Measurements from ENCODE around the gene NMNAT2.
"Not testable (repeated sequence)": the region's sequence is repeated elsewhere in the genome, so short reads cannot be mapped to it uniquely, and the experiment has no call there.

DNA sequence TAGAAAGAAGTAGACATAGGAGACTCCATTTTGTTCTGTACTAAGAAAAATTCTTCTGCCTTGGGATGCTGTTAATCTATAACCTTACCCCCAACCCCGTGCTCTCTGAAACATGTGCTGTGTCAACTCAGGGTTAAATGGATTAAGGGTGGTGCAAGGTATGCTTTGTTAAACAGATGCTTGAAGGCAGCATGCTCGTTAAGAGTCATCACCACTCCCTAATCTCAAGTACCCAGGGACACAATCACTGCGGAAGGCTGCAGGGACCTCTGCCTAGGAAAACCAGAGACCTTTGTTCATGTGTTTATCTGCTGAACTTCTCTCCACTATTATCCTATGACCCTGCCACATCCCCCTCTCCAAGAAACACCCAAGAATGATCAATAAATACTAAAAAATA is 9.4 kb upstream of the NMNAT2 start:
- TF ChIP-seq CTCF, POLR2A (IDR thresholded peaks at IDR 0.05): not testable (repeated sequence)

Measured in body of pancreas (tissue), 4 donors.